HG02642 (cell line): ENCODE measurements around the gene FCRL2.
"Not testable (repeated sequence)": the region's sequence is repeated elsewhere in the genome, so short reads cannot be mapped to it uniquely, and the experiment has no call there.

Experiments
- ATAC-seq: cut with Tn5 transposase; IDR thresholded peaks from one replicate; pipeline ENCODE4 v1.9.1; 2021; ENCODE audit warnings: mild to moderate bottlenecking; ENCODE audit not compliant: unreplicated experiment, poor library complexity

Gene FCRL2

DNA sequence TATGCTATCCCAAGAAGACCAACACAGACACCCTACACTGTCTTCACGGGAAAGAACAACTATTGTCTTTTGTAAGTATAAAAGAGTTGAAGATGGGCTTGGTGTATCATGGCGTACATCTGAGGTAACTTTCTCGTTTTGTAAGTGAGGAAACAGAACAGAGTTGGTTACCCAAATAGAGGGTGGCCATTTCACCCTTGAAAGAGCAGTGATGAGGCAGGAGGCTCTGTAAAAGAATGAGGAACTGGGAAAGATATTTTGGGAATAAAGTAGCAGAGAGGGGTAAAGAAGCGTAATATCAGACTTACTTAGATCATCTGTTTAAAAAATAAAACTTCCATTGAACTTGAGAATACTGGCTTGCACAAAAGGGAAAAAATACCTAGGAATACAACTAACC lies 18.9 kb downstream of the FCRL2 start:
- no peak for ATAC-seq

- no peak for ATAC-seq
These were observed 23.3 kb downstream of the FCRL2 start for GRCh38 chr1:157753611-157754010.

DNA sequence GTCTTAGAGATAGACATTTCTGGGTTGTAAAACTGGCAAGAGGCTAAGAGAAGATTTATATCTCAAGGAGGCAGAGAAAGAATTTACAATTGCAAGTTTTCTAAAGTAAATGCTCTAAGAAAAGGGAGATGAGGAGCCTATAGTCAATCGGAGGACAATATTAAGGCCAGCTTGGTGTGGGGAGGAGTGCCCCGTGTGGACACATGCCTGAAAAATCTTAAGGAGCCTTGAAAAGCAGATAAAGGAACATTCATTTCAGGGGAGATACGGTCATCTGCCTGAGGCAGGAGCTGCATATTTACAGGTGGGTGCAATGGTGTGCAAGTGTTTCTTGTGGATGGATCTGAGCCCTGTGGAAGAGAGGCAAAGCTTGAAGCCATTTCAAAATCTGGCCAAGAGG lies 25.6 kb downstream of the FCRL2 start:
- no peak for ATAC-seq

DNA sequence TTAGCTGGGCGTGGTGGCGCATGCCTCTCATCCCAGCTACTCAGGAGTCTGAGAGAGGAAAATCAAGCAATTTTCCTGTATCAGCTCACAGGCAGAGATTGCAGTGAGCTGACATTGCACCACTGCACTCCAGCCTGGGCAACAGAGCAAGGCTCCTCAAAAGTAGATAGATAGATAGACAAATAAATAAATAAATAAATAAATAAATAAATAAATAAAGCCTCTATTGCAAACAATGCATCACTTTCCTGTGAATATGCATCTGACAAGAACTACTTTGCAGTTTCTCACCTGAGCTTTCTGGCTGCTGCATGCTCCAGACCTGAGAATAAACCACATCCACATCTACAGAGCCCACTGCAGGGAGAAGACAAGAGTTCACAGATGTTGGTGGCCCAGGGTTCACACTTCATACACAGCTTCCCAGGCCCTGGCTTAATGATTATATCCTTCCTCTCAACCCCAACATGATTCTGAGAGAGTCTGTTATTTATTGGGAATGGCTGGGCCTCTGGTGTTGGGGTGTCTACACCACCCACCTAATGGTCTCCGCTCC lies 28.6 kb downstream of the FCRL2 start:
- no peak for ATAC-seq

GRCh38 chr1:157739229-157739901 lies 37.6 kb downstream of the FCRL2 start:
- no peak for ATAC-seq

- ATAC-seq, result not testable (repeated sequence)
These were observed 40.9 kb downstream of the FCRL2 start for GRCh38 chr1:157735991-157736390.

DNA sequence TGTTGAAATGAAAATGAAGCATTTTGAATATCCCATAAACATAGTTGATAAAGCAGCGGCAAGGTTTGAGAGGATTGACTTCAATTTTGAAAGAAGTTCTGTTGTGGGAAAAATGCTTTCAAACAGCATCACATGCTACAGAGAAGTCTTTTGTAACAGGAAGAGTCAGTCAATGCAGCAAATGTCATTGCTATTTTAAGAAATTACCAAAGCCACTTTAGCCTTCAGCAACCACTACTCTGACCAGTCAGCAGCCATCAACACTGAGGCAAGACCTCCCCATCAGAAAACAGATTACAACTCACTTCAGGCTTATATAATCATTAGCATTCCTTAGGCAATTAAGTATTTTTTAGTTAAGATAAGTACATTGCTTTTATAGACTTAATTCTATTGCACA lies 42.6 kb downstream of the FCRL2 start:
- no peak for ATAC-seq

- no peak for ATAC-seq
These were observed 44.2 kb downstream of the FCRL2 start for GRCh38 chr1:157732755-157733154.

GRCh38 chr1:157725221-157725577 lies 51.7 kb downstream of the FCRL2 start:
- no peak for ATAC-seq

DNA sequence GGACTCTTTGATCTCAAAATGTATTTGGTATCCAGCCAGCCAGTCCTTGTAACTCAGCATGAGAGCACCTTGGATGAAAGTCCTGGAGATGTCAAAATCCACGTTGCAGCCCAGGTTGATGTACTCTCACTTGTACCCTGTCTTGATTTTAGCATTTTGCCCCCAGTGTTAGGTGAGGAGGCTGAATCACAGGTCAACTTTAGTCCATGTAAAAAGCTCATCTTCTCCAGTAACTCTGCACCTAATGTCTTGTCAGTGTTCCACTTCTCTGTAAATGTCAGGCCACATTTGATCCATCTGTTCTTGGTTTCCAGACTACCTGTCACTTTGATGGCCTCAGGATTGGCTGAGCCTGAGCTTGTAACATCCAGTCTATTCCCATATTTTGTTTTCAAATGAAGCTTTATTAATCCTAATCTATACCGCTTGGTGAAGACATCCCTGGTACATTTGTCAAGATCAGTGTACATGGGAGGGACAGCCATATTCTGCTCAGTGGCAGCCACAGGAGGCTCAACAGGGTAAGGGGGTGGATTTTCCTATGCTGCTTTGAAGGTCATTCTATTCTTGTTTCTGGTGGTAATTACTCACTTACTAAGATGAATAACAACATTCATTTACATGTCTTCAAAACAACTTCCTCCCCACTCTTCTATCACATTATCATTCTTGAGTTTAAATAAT lies 52.3 kb downstream of the FCRL2 start:
- no peak for ATAC-seq

DNA sequence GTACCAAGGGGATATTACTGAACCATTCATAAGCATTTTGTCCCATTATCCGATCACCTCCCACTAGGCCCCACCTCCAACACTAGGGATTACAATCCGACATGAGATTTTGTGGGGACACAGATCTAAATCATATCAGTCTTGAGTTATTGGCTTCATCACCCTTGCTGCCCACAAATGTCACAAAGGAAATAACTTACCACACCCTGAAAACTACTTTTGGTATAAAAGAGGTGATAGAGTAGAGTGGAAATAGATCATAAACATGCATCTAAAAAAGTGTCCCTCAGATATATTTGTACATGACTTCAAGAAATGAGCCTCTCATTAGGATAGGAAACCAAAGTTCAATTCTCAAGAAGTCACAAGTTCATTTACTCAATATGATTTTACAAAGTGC lies 53.8 kb downstream of the FCRL2 start:
- ATAC-seq, result no peak

- no peak for ATAC-seq
These were observed 54.9 kb downstream of the FCRL2 start for GRCh38 chr1:157721985-157722384.

GRCh38 chr1:157715736-157716135 lies 61.2 kb downstream of the FCRL2 start:
- ATAC-seq, result no peak

DNA sequence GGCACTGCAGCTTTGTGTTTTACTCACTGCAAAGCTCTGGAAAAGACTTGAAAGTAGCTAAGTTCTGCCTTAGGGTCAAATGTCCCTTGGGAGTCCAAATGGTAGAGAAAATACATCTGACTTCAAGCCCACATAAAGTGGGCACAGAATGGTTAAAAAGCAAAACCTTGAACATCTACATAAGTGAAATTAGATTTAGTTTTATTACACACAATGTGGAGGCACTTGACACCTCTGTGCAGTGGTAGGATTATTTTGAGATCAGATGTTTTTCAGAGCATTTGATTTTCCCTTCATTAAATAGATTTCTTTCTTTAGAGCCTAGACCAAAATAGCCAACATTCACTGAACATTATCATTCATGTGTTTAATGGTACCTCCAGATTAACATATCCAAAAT lies 65.1 kb downstream of the FCRL2 start:
- ATAC-seq, result no peak

- no peak for ATAC-seq
These were observed 72.1 kb downstream of the FCRL2 start for GRCh38 chr1:157704878-157705277.

- ATAC-seq, result no peak
These were observed 73.0 kb downstream of the FCRL2 start for GRCh38 chr1:157703981-157704380.

GRCh38 chr1:157702308-157702825 lies 74.6 kb downstream of the FCRL2 start:
- ATAC-seq, result no peak

DNA sequence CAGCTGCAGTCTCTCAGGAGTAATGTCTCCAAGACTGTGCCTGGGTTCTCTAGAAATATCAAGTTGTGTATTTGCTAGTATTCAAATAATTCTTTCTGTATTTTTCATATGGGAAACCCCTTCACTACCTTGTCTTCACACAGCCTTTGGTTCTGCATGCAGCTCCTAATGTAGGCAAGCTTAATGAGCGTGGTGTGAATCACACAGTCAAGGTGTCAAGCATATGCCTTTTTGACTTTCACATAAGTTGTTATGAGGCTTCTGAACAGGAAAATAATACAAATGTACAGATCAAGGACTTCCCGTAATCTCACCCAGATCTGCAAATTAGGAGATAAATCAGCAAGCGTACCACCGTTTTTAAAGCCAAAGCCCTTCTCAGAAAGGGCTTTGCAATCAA lies 76.2 kb downstream of the FCRL2 start, which contains the start of gene FCRL3:
Gene FCRL3, minus strand, starts transcription at position 38 of the 400 bp plus-strand sequence. CDS start 280 bp downstream, outside the sequence.
- ATAC-seq, result no peak

GRCh38 chr1:157700305-157700704 lies 76.6 kb downstream of the FCRL2 start:
- no peak for ATAC-seq

- ATAC-seq, result no peak
These were observed 79.0 kb downstream of the FCRL2 start for GRCh38 chr1:157697781-157698569.
